Posterior vena cava (tissue), 2 donors: Measurements from ENCODE around the gene LIPH. TPM values are rescaled to one million over a fixed set of nuclear protein-coding genes. Genes with fewer than 3 reads are reported as not detected.
A peak's percentile ranks its signal among the peaks of the same experiment; 100 is the strongest.
"Not testable (repeated sequence)": the region's sequence is repeated elsewhere in the genome, so short reads cannot be mapped to it uniquely, and the experiment has no call there.

Source experiments
- DNase-seq: peaks from one replicate; pipeline ENCODE4 v3.0.0-alpha.2; 2020; ENCODE audit warnings: low spot score
- intact Hi-C, 2 donors: fragments of 100-400 bp; cut with DNase I; formaldehyde crosslinking; loops; one replicate each; pipeline versions ENCODE4 v1.14.1 to v1.14.2; 2022 to 2023
- total RNA-seq, 2 donors: library from RNA; stranded (reverse); fragmentation: NEBNext Ultra II Directional; extraction: Animal tissue kit (Norgen Biotek cat#: 25700); gene quantifications; one replicate each; pipeline ENCODE4 v1.2.1, GENCODE V29; 2021
- donor health status: DM: yes; HTN: yes; CAD: no.
- donor health status: DM: yes; HTN: yes; CAD: no.

Gene LIPH
- total RNA-seq, 2 donors from 2014 or later: 0.19 TPM; not detected in 1

DNA sequence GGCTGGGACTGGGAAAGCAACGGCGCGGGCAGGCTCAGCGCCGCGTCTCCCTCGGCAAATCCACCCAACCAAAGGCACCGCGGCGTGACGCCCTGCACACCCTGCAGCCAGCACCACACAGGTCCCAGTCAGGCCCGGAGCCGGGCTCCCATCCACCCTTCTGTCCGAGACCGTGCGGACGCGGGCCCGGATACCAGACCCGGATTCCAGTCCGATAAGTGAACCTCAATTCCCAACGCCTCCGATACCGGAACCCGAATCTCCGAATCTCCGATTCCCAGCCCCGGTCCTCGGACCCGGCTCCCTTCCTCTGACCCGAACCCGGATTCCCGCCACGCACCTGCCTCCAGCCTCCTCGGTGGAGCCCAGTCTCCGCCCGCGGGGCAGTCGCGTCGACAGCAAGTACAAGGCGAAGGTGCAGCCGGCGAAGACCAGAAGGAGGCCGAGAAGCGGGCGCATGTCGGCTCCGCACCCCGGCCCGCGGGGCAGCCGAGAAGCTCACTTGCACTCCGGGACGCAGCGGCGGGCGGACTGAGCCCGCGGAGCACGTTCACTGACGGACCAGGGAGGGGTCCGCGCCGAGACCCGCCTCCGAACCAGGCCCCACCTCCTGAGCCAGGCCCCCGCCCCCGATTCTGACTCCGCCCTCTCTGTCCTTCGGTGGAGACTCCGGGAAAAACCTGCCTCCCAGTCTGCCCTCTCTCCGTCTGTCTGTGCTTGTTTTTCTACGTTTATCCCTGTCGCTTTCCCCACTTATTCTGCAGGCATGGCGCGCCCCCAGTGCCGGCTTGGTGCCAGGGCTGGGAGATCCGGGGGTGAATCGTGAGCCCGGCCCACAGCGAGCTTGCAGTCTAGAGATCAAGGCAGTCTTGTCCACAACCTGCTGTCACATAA, 53.6 kb downstream of the LIPH start, which contains the start of gene TMEM41A:
Gene TMEM41A, minus strand, starts transcription at position 533 of the 894 bp plus-strand sequence. Its CDS starts 74 bp downstream, at position 459.
- intact Hi-C loops: no loop called here
- peak; percentile 98 for DNase-seq

DNA sequence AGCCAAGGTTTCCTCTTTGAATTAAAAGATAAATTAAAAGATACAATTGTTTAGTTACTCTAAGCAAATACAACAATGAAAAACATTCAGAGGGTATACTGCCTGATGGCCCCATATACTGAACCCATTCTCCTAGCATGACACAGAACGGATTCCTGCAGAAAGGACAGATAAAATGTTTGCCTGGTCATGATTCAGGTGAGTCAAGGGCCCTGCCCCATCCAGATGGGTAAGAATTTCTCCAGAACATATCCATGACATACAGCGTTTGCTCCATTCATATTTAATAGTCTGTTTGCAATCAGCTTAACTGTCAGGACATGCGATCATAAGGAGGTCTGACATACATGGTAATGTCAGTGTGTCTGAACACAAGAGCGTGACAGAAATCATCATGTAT, 62.1 kb downstream of the LIPH start:
- intact Hi-C loops: no loop called here
- no peak for DNase-seq

DNA sequence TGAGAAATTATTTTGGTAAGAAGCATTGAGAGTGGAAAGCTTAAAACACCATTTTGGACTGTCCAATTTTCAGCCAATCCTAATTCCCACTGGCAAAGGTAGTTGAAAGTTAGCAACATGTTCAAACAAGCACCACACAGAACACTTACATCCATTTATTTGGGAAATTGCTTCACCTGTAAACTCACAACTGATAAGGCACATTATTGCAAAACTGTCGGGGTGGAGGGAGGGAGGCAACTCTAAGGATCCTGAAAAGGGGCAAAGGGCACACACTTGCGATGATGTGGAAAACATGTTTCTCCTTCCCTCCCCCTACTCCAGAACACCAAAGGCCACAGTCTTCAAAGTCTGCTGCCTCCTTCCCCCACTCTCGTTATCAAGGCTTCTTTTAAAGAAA, 62.9 kb downstream of the LIPH start:
- intact Hi-C loops: no loop called here
- no peak for DNase-seq

DNA sequence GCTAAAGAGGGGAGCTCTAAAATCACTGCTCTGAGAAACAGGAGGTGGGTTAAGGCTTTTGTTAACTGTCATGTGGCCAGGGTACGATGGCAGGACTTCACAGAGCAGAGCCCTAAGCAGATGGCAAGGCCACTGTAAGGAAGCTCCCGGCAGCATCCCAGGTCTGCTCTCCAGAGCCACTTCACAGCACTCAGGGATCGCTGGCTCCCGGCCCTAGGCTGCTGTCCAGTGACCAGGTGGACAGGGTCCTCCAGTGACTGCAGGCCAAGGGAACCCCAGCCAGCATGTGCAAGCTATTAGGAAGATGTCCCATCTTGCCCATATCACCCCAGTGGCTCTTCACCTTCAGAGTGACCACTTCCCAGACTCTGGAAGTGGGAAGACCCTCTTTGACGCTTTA, 63.9 kb downstream of the LIPH start:
- DNase-seq: no peak
- intact Hi-C loops: no loop called here

DNA sequence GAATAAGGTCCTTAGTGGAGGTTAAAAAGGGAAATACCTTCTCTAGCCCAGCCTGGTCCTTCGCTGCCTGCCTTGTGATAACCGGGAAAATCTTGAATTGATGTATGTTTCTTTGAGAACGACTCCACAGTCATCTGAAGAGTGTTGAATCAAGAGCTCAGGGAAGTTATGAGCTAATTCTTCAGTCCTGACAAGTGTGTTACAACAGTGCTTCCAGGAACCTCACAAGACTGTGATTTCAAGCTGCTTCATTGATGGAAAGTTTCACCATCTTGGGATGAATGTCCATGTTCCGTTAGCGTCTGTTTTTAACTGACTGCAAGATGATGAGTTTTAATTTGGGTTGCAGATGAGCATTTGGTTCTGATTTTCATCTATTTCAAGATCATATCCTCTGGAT, 66.0 kb downstream of the LIPH start:
- intact Hi-C loops: no loop called here
- no peak for DNase-seq

DNA sequence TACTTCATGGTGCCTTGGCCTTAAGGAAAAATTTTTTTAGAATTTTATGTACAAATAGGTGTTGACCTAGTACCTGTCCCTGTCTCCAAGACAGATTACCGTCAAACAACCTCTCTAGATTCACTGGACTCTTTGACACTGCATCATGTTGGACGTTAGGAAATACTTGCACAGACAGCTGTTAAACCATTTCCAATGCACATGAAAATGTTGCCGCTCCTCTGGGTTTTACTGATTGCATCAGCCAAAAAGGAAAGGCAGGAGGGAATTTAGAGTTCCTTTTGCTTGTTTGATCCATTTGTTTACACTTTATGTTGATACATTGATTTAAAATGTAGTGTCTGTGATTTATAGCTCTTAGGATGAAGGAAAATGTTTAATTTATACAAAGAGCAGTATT, 68.1 kb downstream of the LIPH start:
- no peak for DNase-seq
- intact Hi-C loops: no loop called here

DNA sequence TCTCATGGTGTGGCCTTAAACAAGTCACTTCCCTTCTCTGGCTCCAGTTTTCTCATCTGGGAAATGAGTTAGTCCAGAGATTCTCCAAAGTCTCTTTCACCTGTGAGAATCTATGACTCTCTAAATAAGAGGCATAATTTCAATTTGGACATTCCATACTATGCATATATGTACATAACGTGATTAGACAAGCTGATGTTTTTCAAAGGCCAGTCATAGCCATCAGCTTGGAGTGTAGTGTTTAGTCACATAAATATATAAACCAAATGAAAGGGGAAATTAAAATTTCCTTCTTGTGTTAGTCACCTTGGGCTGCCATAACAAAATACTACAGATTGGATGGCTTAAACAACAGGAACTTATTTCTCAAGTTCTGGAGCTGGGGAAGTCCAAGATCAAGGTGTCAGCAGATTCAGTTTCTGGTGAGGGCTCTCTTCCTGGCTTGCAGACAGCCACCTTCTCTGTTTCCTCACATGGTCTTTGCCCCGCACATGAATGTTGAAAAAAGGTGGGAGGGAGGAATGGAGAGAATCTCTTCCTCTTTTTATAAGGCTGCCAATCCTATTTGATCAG, 72.9 kb downstream of the LIPH start:
- intact Hi-C loops: no loop called here
- no peak for DNase-seq

DNA sequence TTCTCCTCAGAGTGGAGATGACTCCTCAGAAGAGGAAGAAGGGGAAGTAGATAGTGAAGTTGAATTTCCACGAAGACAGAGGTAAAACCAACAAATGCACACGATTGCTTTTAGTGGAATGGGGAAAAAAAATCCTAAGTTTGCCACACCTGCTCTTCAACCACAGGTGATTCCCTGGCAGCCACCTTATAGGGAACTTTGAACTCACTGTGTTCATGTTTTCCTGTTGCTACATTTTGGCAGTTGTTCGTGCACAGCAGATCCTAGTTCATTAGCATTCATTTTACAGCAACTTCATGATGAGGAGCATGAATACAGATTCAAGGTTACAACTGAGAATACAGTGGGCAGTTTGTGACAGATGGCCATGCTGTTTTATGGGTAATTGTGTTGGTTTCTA, 75.1 kb downstream of the LIPH start:
- intact Hi-C loops: no loop called here
- no peak for DNase-seq

DNA sequence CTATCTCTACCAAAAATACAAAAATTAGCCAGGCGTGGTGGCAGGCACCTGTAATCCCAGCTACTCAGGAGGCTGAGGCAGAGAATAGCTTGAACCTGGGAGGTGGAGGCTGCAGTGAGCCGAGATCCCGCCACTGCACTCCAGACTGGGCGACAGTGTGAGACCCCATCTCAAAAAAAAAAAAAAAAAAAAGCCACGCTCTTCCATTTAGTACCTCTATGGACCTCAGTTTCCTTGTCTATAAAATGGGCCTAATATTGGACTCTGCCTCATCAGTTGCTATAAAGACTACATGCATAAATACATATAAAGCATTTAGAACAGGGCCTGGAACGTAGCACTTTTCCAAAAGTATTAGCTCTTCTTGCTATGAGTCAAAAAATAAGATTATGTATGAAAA, 77.5 kb downstream of the LIPH start:
- intact Hi-C loops, DNase-seq: not testable (repeated sequence)

DNA sequence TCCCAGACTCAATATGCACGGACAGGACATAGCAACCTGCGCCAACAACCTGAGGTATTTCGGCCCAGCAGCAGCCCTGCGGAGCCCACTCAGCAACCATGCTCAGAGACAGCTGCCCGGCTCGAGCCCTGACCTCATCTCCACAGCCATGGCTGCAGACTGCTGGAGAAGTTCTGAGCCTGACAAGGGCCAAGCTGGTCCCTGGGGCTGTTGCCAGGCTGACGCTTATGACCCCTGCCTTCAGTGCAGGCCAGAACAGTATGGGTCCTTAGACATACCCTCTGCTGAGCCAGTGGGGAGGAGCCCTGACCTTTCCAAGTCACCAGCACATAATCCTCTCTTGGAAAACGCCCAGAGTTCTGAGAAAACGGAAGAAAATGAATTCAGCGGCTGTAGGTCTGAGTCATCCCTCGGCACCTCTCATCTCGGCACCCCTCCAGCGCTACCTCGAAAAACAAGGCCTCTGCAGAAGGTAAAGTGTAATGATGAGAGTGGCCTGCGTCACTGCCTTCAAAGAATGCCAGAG, 79.0 kb downstream of the LIPH start:
- intact Hi-C loops: no loop called here
- DNase-seq: no peak

DNA sequence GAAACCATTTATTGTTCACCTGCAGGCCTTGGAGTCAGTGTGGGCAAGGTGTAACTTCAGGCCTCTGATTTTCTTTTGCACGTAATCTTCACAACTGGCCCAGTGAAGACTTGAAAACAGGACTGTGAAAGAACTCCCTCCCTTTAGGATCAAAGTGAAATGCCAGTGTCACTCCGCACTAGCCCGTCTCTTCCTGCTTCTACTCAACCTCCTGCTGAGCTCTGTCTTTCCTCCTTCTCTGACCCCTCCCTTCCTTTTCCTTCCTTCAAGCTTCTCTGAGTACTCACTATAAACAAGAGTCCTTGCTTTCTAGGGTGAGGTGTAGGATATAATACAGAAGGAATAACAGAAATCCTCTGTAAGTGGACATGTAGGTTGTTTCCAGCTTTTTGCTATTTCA, 82.1 kb downstream of the LIPH start:
- intact Hi-C loops: no loop called here
- no peak for DNase-seq

DNA sequence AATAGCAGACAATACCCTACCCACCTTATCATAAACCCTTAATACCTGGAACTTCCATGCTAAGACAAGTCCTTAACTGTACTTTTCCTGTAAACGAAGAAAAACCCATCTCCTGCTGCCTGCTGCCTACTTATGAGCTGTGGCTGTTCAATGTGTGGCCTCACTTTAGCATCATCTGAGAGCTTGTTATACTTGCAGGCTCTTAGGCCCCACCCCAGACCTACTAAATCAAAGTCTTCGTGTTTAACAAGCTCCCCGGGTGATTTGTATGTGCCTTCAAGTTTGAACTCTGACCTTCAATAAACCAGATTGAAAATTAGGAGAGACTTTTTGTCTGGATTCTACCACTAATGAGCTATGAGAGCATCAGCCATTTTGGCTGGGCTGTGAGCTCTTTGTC, 82.8 kb downstream of the LIPH start:
- intact Hi-C loops: no loop called here

DNA sequence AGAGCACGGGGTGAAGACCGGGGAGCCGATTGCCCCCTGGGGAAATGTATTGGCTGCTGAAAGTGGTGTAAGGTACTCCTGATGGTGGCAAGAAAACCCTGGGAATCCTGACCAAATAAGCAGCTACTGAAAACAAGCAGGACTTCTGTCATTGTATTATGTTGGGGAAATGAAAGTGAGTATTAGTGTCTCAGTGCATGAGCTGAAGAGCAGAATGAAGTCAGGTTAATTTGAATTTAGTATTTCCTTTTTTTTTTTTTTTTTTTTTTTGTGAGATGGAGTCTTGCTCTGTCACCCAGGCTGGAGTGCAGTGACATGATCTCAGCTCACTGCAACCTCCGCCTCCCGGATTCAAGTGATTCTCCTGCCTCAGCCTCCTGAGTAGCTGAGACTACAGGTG, 86.3 kb downstream of the LIPH start:
- intact Hi-C loops, DNase-seq: not testable (repeated sequence)

More for the DNA sequence above, 82.8 kb downstream of the LIPH start:
- DNase-seq: no peak

DNA sequence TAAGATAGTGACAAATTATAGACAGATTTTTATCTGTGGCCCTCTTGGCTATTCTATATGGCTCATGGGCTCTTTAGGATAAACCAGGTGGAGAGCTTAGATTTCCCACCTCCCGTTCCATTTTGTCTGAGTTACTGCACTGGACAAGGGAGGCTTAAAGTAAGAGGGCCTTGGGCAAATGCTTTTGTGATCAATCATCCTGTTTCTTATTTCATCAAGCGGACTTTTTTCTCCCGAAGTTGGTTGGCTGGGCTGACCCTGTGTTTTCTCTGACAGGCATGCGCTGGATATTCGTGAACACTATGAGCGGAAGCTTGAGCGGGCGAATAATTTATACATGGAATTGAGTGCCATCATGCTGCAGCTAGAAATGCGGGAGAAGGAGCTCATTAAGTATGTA, 86.9 kb downstream of the LIPH start:
- no peak for DNase-seq
- intact Hi-C loops: no loop called here

DNA sequence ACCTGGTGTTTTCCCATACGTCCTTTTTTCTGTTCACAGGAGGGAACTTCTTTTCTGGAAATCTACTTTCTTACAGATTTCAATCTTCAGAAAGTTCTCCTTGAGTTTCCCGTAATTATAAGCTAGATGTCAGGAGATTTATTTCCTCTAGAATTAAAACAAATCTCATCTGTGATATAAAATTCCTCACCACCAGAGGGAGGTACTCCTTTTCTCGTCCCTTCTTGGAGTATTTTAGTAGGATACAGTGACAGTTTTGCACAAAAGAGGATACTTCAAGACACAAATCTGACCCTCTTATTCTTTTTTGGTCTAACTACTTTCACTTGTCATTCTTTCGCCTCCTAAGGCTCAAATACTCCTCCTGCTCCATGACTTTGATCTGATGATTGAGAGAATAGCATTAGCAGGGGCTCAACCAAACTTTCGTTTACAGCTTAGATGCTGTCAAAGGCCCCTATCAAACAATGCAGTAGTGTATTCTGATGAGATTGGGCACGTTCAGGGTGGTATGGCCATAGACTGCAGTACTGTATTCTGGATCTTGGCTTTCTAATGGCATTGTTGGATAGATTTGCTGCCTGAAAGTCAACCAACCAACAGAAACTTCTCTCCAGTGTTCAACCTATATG, 91.6 kb downstream of the LIPH start:
- intact Hi-C loops: no loop called here
- no peak for DNase-seq

DNA sequence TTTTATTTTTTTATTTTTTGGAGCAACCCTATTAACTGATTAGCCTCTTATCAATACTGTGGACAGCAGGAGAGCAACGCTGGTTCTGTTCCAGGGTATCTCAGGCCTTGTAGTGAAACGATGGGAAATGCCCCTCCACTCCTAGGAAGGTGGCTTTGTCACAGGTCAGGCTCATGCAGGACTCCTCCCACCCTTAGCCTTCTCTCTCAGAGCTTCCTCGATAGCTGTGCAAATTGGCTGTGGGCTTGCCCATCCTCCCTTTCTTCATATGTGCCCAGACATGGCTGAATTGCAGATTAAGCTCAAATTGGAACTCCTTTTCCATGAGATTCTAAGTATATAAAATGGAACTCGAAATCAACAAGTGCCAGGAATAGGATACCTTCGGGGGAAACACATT, 92.1 kb downstream of the LIPH start:
- DNase-seq: no peak

DNA sequence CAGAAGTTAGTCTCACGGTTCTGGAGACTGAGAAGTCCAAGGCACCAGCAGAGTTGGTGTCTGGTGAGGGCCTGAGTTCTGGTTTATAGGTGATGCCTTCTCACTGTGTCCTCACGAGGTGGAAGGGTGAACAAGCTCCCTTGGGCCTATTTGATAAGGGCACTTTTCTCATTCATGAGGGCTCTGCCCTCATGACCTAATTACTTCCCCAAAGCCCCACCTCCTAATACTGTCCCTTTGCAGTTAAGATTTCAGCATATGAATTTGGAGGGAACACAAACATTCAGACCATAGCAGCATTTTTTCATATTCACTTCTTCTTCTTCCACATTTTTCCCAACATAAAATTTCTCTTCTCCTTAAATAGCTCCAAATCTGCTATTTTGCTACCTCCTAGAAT, 95.0 kb downstream of the LIPH start:
- no peak for DNase-seq
- intact Hi-C loops: no loop called here

More for the DNA sequence above, 92.1 kb downstream of the LIPH start:
- intact Hi-C loops: no loop called here
